MG63 (cell line): ENCODE measurements around the gene RGS7. TPM values are rescaled to one million over a fixed set of nuclear protein-coding genes. Genes with fewer than 3 reads are reported as not detected.
"Not testable (repeated sequence)": the region's sequence is repeated elsewhere in the genome, so short reads cannot be mapped to it uniquely, and the experiment has no call there.

Experiments used
- DNase-seq: peaks from one replicate; pipeline ENCODE4 v3.0.0-alpha.2; 2020
- H3K27me3 ChIP-seq: fragments of 250-450 bp; sonication (Bioruptor Pico); 2 replicates; pipeline ENCODE4 v1.5.1; 2020; ENCODE audit warnings: mild to moderate bottlenecking, moderate library complexity
- H3K36me3 ChIP-seq: fragments of 250-450 bp; sonication (Bioruptor Pico); 2 replicates; pipeline ENCODE4 v1.5.1; 2020; ENCODE audit warnings: mild to moderate bottlenecking, moderate library complexity
- H3K4me3 ChIP-seq: fragments of 250-450 bp; sonication (Bioruptor Pico); 2 replicates; pipeline ENCODE4 v1.5.1; 2020; ENCODE audit warnings: mild to moderate bottlenecking, moderate library complexity
- H3K9me3 ChIP-seq: fragments of 250-450 bp; sonication (Bioruptor Pico); 2 replicates; pipeline ENCODE4 v1.5.1; 2020; ENCODE audit warnings: mild to moderate bottlenecking, moderate library complexity
- total RNA-seq: library from RNA; depleted of rRNA; stranded (reverse); fragments of >200 nt; shearing (Covaris generic); gene quantifications from 2 replicates; pipeline ENCODE4 v1.2.3, GENCODE V29; 2014; ENCODE audit warnings: low replicate concordance

Gene RGS7
- total RNA-seq, 1 experiment from 2014 or later, result 0.13 TPM

DNA sequence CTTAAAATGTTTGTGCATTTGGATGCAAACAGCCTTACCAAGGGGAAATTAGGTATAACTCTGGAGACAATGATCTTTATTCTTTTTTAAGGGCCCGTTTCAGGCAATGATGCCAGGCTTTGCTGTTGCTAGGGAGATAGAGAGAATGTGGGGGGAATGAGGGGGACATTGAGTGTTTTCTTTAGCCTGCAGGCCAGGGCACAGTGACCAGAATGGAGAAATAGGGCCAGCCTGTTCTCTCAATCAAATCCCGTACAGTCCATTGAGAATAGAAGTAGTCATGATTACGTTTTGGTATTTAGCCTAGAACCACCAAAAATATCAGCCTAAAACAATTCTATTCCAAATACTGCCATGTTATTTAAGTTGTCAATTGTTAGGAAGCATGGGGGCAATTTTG lies 49.0 kb downstream of the RGS7 start:
- no peak for DNase-seq

DNA sequence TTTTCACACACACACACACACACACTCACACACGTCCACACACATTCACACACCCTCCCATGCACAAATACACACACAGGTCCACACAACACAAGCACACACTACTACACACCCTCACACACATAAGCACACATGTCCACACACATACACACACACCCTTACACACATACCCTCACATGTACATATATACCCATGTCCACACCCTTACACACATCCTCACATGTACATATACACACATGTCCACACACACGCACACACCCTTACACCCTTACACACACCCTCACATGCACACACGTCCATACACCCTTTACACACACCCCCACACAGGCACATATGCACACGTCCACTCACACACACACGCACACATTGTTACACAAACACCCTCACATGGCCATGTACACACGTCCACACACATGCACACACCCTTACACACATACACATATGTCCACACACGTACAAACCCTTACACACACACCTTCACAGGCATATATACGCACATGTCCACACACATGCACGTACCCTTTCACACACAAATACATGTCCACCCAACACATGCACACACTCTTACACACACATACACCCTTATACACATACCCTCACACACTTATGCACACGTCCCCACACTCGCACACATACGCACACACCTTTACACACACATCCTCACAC lies 50.7 kb downstream of the RGS7 start:
- peaks cover 8% of the 10 kb centered on the region; the same call in 1 of the 2 replicates for H3K9me3 ChIP-seq
- no peaks in the 10 kb centered on the region for H3K27me3 ChIP-seq
- no peaks in the 10 kb centered on the region for H3K36me3 ChIP-seq
- H3K4me3 ChIP-seq, result no peak overlapping the region
- DNase-seq, result no peak

More for the DNA sequence above, 49.0 kb downstream of the RGS7 start:
- H3K4me3 ChIP-seq, result no peak overlapping the region
- H3K27me3 ChIP-seq, result no peaks in the 10 kb centered on the region
- H3K36me3 ChIP-seq, result no peaks in the 10 kb centered on the region
- peaks cover 8% of the 10 kb centered on the region; the same call in 1 of the 2 replicates for H3K9me3 ChIP-seq

DNA sequence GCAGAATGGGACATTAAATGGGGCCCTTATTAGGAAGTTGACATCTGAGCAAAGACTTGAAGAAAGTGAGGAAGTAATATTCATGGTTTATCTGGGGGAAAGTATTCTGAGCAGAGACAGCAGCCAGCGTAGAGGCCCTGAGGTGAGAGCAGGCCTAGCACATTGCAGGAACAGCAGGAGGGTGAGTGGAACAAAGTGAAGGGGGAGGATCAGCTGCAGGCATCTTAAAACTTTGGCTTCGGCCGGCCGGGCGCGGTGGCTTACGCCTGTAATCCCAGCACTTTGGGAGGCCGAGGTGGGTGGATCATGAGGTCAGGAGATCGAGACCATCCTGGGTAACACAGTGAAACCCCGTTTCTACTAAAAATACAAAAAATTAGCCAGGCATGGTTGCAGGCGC lies 55.0 kb downstream of the RGS7 start:
- H3K36me3 ChIP-seq, H3K27me3 ChIP-seq, H3K4me3 ChIP-seq, DNase-seq, H3K9me3 ChIP-seq: not testable (repeated sequence)

DNA sequence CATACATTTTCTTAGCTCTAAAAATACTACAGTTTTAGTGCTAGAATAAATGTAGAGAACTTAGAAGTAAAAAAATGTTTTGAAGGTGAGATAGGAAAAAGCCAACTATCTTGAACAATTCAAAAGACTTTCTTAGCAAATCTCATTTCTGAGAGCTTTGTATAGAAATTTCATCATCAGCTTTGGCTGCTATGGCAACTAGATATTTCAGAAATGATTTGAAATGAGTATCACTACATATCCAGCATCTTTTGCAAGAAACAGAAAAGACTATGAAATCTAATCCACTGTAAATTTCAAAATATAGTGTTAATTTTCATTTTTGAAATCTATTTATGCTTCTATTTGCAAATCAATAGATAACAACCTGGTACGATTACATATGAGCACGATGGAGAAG lies 57.7 kb downstream of the RGS7 start:
- Histone ChIP-seq H3K4me3 (no peak overlapping the region), H3K9me3 (0 out of 2 replicates have a peak, but pooled peaks cover 3% of the 10 kb centered on the region), H3K27me3 (no peaks in the 10 kb centered on the region), H3K36me3 (no peaks in the 10 kb centered on the region)
- DNase-seq, result no peak

DNA sequence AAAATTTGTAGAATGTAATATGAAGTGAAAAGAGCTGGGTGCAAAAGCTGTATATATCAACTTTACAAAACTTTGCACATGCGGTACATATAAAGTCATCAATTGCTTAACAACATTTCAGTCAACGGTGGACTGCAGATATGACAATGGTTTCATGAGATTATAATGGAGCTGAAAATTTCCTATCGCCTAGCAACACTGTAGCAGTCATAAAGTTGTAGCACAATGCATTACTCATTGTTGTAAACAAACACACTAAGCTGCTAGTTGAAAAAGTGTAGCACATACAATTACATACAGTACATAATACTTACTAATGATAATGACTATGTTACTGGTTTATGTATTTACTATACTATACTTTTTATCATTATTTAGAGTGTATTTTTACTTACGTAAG lies 64.0 kb downstream of the RGS7 start:
- H3K4me3 ChIP-seq, result no peak overlapping the region
- H3K9me3 ChIP-seq, result no peaks in the 10 kb centered on the region; the same call in 1 of the 2 replicates
- no peaks in the 10 kb centered on the region for H3K36me3 ChIP-seq
- H3K27me3 ChIP-seq, result no peaks in the 10 kb centered on the region
- DNase-seq, result no peak

DNA sequence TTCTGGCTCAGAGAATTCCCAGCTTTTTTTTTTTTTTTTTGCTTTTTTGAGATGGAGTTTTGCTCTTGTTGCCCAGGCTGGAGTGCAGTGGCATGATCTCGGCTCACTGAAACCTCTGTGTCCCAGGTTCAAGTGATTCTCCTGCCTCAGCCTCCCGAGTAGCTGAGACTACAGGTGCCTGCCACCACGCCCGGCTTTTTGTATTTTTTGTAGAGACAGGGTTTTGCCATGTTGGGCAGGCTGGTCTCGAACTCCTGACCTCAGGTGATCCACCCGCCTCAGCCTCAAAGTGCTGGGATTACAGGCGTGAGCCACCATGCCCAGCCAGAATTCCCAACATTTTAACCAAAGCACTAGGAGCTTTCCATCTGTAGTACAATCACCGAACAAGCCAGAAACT lies 65.5 kb downstream of the RGS7 start:
- not testable (repeated sequence) for H3K27me3 ChIP-seq, DNase-seq, H3K36me3 ChIP-seq, H3K9me3 ChIP-seq, H3K4me3 ChIP-seq

DNA sequence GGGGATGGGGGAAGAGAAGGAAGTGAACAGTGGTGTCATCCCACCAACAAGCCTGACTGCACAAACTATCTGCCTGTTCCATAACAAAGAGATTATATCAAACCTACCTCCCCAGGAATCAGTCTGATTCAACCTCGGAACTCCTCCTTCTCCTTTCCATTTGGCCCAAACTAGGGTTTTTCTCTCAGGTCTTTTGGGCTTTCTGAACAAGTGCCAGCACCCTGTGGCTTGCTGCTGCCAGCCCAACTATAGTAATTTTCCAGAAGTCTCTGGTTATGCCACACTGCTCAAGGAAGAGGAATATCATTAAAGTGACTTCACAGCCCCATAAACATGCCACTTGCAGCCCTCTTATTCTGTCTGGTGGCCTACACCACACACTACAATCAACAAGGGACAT lies 70.5 kb downstream of the RGS7 start:
- Histone ChIP-seq H3K9me3 (peaks cover 25% of the 10 kb centered on the region), H3K4me3 (no peak overlapping the region), H3K36me3 (no peaks in the 10 kb centered on the region), H3K27me3 (no peaks in the 10 kb centered on the region)
- no peak for DNase-seq

DNA sequence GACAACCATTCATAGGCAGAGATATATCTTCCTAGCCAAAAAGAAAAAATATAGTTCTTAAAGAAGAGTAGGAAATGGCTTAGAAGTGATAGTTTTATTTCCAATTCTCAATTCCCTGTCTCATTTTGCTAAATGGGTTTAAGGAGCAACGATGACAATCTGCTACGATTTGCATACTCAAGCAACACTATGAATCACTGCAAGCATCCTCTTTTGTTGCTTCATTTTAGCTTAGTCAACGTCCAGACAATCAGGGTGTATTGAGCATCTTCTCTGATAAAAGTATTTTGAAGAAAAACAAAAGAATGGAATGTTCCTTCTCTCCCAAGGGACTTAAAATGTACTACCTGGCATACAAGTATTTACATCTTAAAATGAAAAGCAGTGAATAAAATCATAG lies 80.6 kb downstream of the RGS7 start:
- no peaks in the 10 kb centered on the region for H3K36me3 ChIP-seq
- no peak for DNase-seq
- H3K4me3 ChIP-seq, result no peak overlapping the region
- no peaks in the 10 kb centered on the region for H3K27me3 ChIP-seq
- peaks cover 4% of the 10 kb centered on the region; the same call in 1 of the 2 replicates for H3K9me3 ChIP-seq

DNA sequence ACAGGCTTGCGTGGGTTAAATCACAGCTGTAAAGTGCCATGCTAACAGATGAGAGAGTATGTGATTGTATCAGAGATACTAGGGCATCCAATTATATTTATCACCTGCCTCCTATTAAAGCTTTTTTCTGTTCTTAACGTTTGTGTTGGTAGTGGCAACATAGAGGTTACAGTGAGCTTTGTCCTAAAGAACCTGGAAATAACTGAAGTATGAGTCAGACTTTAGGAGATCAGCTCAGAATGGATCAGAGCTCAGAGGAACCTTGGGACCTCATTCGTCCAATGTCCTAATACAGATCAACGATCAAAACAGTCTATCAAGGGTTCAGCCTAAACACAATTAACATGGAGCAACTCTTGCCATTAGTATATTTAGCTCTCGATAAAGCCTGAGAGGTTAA lies 81.0 kb downstream of the RGS7 start:
- H3K9me3 ChIP-seq, result peaks cover 4% of the 10 kb centered on the region; the same call in 1 of the 2 replicates

DNA sequence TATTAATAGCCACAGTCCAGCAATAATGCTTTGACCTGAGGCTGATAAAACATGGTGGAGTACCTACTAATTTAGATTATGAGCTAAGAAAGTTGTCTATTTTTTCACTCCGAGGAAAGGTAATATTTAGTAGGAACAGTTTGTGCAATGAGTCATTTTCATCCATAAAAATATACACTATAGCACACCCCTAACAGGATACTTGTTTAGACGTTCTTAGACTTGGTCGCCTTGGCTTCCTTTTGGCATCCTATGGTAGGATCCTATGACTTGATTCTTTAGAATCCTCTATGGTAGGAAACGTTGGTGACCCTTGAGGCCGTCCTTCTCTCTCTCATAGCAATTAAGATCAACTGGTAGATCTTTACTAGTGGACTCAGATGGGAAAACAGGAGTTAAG lies 81.8 kb downstream of the RGS7 start:
- H3K36me3 ChIP-seq, result no peaks in the 10 kb centered on the region

More for the DNA sequence above, 81.0 kb downstream of the RGS7 start:
- no peak for DNase-seq
- Histone ChIP-seq H3K4me3 (no peak overlapping the region), H3K27me3 (no peaks in the 10 kb centered on the region), H3K36me3 (no peaks in the 10 kb centered on the region)

DNA sequence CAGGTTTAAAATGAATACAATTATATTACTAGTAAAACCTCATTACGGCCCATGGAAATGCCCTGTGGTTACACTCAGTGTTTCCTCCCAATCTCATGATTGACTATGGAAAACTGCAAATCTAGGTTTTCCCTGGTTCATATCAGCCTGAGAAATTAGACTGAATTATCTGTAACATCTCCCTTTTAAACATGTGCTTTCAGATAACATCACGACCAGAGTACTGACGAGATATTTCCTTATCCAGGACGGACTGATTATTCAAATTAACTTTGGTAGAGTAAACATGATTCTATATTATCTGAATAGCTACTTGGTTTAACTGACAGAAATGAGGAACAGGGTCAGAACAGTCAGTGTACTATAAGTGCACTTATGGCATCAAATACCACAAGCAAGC lies 82.3 kb downstream of the RGS7 start:
- H3K36me3 ChIP-seq, result no peaks in the 10 kb centered on the region
- H3K4me3 ChIP-seq, result no peak overlapping the region
- peaks cover 4% of the 10 kb centered on the region; the same call in 1 of the 2 replicates for H3K9me3 ChIP-seq
- DNase-seq, result no peak
- H3K27me3 ChIP-seq, result no peaks in the 10 kb centered on the region

More for the DNA sequence above, 81.8 kb downstream of the RGS7 start:
- DNase-seq, result no peak
- H3K4me3 ChIP-seq, result no peak overlapping the region
- no peaks in the 10 kb centered on the region for H3K27me3 ChIP-seq
- H3K9me3 ChIP-seq, result peaks cover 4% of the 10 kb centered on the region; the same call in 1 of the 2 replicates

DNA sequence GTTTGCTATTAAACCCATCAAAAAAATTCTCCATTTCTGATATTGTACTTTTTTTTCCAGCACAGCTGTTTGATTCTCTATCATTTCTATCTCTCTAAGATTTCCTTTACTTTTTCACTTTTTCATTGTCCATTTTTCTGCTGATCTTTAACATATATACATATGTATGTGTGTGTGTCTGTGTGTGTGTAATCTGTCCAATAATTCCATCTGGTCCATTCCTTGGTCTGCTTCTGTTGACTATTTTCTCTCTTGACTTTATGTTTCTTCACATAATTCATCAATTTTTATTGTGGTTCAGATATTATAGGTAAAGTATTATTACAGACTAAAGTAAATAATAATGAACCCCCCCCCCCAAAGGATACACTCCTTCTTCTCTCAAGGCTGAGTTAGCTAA lies 84.2 kb downstream of the RGS7 start:
- no peaks in the 10 kb centered on the region for H3K27me3 ChIP-seq
- no peak for DNase-seq
- no peak overlapping the region for H3K4me3 ChIP-seq
- H3K9me3 ChIP-seq, result peaks cover 4% of the 10 kb centered on the region; the same call in 1 of the 2 replicates
- no peaks in the 10 kb centered on the region for H3K36me3 ChIP-seq

DNA sequence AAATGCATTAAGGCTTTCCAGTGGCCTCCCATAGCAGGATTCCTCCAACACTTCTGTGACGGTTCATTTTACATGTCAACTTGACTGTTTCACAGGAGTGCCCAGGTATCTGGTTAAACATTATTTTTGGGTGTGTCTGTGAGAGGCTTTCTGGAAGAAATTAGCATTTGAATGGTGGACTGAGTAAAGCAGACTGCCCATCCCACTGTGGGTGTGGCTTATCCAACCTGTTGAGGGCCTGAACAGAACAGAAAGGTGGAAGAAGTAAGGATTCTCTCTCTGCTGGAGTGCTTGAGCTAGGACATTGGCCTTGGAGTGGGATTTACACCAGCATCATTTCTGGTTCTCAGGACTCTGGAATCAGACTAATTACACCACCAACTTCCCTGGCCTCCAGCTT lies 85.6 kb downstream of the RGS7 start:
- H3K4me3 ChIP-seq, result no peak overlapping the region
- DNase-seq, result no peak
- no peaks in the 10 kb centered on the region for H3K27me3 ChIP-seq
- H3K36me3 ChIP-seq, result no peaks in the 10 kb centered on the region; the same call in 1 of the 2 replicates
- H3K9me3 ChIP-seq, result peaks cover 4% of the 10 kb centered on the region; the same call in 1 of the 2 replicates

DNA sequence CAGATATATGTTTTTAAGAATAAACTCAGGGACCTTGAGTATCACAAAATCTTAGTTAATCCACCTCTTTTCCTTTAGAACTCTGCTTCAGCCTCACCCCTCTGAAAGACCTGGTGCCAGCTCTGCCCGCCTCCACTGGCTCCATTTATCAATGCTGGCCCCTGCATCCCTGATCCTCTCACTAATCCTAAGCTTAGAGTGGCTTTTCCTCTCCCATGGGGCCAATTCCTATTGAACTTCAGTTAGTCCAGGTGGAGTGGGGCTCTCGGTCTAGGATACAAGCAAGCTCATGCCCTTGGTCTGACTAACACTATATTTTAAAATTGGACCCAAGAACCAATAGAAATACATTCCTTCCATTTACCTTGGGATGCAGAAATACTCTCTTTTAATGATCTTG lies 87.0 kb downstream of the RGS7 start:
- Histone ChIP-seq H3K4me3 (no peak overlapping the region), H3K36me3 (no peaks in the 10 kb centered on the region; the same call in 1 of the 2 replicates), H3K27me3 (no peaks in the 10 kb centered on the region), H3K9me3 (peaks cover 4% of the 10 kb centered on the region; the same call in 1 of the 2 replicates)
- no peak for DNase-seq

DNA sequence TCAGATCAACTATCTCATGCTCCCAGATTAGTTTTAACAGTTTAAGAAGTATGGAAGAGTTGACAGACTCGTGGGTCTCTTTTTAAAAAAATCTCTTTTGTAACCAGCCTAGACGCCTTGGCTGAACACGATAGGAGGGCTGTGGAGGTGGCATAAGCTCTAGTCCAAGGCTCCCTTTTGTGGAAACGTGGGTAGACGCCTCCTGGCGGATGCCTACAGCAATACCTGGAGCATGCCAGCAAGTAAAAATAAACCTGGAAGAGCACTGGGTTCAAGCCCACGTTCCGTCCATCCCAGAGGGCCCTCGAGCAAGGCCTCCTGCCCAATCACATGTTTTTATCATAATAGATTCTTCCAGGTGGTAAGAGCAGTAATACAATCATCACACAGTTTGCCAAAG lies 87.9 kb downstream of the RGS7 start:
- H3K27me3 ChIP-seq, result no peaks in the 10 kb centered on the region
- DNase-seq, result no peak

DNA sequence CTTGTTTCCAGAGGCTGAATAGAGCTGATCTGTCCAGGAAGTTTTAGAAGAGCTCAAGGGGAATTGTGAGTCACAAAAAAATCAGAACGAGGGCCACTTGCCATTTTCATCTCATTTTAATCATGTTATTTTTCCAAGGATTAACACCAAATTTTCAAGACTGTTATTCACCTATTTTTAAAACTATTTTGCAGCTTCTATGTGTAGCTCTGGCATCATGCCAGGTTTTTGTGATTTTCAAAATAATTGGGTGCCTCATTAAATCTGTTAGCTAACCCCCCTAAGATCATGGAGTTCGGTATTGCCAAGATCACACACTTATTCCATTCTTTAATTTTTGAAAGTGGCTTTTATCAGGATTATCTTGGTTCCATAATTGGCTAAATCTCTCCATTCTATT lies 90.9 kb downstream of the RGS7 start:
- no peaks in the 10 kb centered on the region; the same call in 1 of the 2 replicates for H3K36me3 ChIP-seq
- no peaks in the 10 kb centered on the region for H3K9me3 ChIP-seq
- no peak overlapping the region for H3K4me3 ChIP-seq
- DNase-seq, result no peak
- no peaks in the 10 kb centered on the region for H3K27me3 ChIP-seq

More for the DNA sequence above, 87.9 kb downstream of the RGS7 start:
- Histone ChIP-seq H3K36me3 (no peaks in the 10 kb centered on the region; the same call in 1 of the 2 replicates), H3K9me3 (peaks cover 4% of the 10 kb centered on the region; the same call in 1 of the 2 replicates), H3K4me3 (no peak overlapping the region)

DNA sequence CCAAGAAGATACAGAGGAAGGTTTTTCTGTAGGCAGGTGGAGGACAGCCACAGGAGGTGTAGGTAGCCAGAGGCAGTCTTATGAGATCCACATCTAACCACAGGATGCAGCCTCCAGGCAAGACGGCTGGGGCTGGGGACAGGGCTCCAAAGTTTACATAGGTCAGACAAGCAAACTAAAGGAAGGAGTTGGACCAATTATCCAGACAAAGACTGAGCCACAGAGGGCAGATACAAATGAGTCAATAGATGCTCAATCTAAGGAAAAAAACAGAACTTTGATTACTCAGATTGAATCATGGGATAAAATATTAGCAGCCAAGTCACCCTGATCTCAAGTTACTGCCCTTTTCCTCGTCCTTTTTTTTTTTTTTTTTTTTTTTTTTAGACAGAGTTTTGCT lies 91.6 kb downstream of the RGS7 start:
- Histone ChIP-seq H3K27me3 (no peaks in the 10 kb centered on the region), H3K36me3 (no peaks in the 10 kb centered on the region; the same call in 1 of the 2 replicates), H3K4me3 (no peak overlapping the region), H3K9me3 (no peaks in the 10 kb centered on the region)
- peak; percentile 8 for DNase-seq

DNA sequence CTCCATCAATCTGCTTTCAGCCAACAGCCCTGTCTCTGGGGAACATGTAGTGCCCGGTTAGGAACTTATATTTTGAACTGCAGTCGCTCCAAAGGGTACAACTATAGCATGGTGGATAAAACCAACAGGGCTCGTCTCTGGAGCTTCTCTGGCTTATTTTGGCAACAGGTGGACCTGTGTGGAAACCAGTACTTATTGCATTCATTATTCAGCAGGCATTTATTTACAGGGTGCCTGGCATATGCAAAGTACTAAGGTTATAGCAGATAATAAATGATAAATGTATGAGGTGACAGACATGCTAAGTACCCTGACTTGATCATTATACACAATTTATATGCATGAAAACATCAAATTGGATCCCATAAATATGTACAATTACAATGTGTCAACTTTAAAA lies 93.7 kb downstream of the RGS7 start:
- Histone ChIP-seq H3K36me3 (no peaks in the 10 kb centered on the region; the same call in 1 of the 2 replicates), H3K27me3 (no peaks in the 10 kb centered on the region; the same call in 1 of the 2 replicates), H3K4me3 (no peak overlapping the region), H3K9me3 (no peaks in the 10 kb centered on the region)
- no peak for DNase-seq
